T-helper 1 cell treated with Interleukin-12 subunit alpha and Interleukin-12 subunit beta and Interleukin-4 antibody, amounts not matched to agents 30 μg/mL and 1 μg/mL, for 36 hours (primary cell): ENCODE measurements around the gene MYL6B.
A peak's percentile ranks its signal among the peaks of the same experiment; 100 is the strongest.
"Not testable (repeated sequence)": the region's sequence is repeated elsewhere in the genome, so short reads cannot be mapped to it uniquely, and the experiment has no call there.

ENCODE experiments used
- H3K27ac Mint-ChIP-seq: one replicate; pipeline ENCODE4 v1.8.0; 2021; ENCODE audit warnings: mild to moderate bottlenecking, mixed read lengths
- H3K27me3 Mint-ChIP-seq: one replicate; pipeline ENCODE4 v1.8.0; 2021; ENCODE audit warnings: low read depth, mixed read lengths
- H3K36me3 Mint-ChIP-seq: one replicate; pipeline ENCODE4 v1.8.0; 2021; ENCODE audit warnings: low read depth, mixed read lengths
- H3K4me1 Mint-ChIP-seq: one replicate; pipeline ENCODE4 v1.8.0; 2021; ENCODE audit warnings: low read depth, mixed read lengths
- H3K4me3 Mint-ChIP-seq: one replicate; pipeline ENCODE4 v1.8.0; 2021; ENCODE audit warnings: mild to moderate bottlenecking, moderate library complexity, mixed read lengths
- H3K9me3 Mint-ChIP-seq: one replicate; pipeline ENCODE4 v1.8.0; 2021; ENCODE audit warnings: mixed read lengths

The MYL6B gene

DNA sequence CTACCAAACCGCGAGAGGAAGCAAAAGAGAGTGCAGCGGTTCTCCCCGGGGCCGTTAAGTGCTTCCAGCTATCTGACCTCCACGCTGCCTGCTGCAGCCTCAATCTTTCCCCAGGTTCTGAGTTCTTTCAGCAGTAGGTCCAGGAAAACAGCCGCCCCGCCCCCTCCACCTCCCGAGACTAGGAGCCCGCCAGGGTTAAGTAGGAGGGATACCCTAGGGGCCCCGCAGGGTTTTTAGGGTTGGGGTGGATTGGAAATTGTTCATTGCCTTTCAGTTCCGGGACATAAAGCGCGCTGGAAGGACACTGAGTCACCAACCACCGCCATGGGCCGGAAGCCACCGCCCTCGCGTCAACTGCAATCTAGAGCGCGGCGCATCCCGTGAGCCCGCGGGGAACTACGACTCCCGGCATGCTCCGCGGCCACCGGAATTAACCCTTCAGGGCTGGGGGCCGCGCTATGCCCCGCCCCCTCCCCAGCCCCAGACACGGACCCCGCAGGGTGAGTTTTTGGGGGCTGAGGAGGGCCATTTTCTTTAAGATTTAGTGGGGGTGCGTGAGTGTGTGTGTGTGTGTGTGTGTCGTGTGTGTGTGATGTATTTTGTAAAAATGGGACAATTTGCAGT, at the start of gene MYL6B:
TSS of gene MYL6B (plus strand) at position 456 of the 624 bp plus-strand sequence. CDS start 1,332 bp downstream, outside the sequence.
- Mint-ChIP-seq H3K9me3 (no peaks in the 10 kb centered on the region), H3K4me3 (peak within 1 kb of the TSS; percentile 90), H3K27me3 (no peaks in the 10 kb centered on the region), H3K4me1 (peaks cover 37% of the 10 kb centered on the region), H3K36me3 (peaks cover 7% of the 10 kb centered on the region), H3K27ac (peak within 1 kb of the TSS; percentile 100)

- no peaks in the 10 kb centered on the region for H3K27me3 Mint-ChIP-seq
- peak overlapping the region; percentile 99 for H3K4me3 Mint-ChIP-seq
- peak overlapping the region; percentile 98 for H3K27ac Mint-ChIP-seq
- H3K9me3 Mint-ChIP-seq, result no peaks in the 10 kb centered on the region
- H3K4me1 Mint-ChIP-seq, result peaks cover 49% of the 10 kb centered on the region
- peaks cover 27% of the 10 kb centered on the region for H3K36me3 Mint-ChIP-seq
Measured at GRCh38 chr12:56102683-56103065, 49.7 kb upstream of the MYL6B start.

DNA sequence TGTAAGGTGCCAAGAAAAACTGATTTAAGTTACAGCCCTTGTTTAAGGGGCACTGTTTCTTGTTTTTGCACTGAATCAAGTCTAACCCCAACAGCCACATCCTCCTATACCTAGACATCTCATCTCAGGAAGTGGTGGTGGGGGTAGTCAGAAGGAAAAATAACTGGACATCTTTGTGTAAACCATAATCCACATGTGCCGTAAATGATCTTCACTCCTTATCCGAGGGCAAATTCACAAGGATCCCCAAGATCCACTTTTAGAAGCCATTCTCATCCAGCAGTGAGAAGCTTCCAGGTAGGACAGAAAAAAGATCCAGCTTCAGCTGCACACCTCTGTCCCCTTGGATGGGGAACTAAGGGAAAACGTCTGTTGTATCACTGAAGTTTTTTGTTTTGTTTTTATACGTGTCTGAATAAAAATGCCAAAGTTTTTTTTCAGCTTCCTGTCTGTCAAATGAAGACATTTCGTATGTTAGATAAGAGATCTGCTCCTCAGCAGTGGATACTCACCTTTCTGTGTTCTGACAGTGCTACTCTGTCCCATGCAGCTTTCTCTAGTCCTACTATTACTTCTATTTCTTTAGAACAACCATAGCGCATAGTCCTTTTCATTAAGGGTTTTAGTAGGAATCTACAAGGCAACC, 49.2 kb upstream of the MYL6B start:
- H3K4me1 Mint-ChIP-seq, result peaks cover 49% of the 10 kb centered on the region
- H3K27ac Mint-ChIP-seq, result peak overlapping the region; percentile 98
- H3K9me3 Mint-ChIP-seq, result no peaks in the 10 kb centered on the region
- peaks cover 30% of the 10 kb centered on the region for H3K36me3 Mint-ChIP-seq
- H3K27me3 Mint-ChIP-seq, result no peaks in the 10 kb centered on the region
- peak overlapping the region; percentile 99 for H3K4me3 Mint-ChIP-seq

- peak overlapping the region; percentile 99 for H3K4me3 Mint-ChIP-seq
- H3K9me3 Mint-ChIP-seq, result no peaks in the 10 kb centered on the region
- H3K27me3 Mint-ChIP-seq, result no peaks in the 10 kb centered on the region
- peaks cover 49% of the 10 kb centered on the region for H3K4me1 Mint-ChIP-seq
- H3K36me3 Mint-ChIP-seq, result peaks cover 35% of the 10 kb centered on the region
- H3K27ac Mint-ChIP-seq, result peak overlapping the region; percentile 98
Measured at GRCh38 chr12:56103823-56104108, 48.6 kb upstream of the MYL6B start.

DNA sequence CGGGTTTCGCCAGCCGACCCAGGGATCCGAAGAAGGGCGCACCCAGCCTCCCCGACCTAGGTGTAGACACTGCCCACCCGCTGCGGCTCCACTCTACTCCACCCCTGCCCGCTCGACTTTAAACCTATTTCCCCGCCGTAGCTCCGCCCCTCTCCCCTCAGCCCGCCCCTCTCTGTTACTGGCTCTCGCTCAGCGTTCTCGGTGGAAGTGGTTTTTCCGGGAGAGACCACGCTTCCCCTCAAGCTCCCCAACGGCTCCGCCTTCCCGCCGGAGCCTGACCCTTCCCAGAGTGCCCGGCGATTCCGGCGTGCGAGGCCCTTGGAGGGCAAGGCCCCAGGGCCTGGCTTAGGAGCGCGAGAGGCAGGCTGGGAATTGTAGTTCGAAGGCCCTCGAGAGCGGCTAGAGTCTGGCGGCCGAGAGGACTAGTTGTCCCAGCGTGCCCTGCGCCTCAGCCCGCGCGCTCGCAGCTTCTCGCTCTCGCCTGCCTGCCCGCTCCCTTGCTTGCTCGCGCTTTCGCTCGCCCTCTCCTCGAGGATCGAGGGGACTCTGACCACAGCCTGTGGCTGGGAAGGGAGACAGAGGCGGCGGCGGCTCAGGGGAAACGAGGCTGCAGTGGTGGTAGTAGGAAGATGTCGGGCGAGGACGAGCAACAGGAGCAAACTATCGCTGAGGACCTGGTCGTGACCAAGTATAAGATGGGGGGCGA, 48.1 kb upstream of the MYL6B start, which contains the start of gene PA2G4:
TSS of gene PA2G4 (plus strand) at position 451 of the 706 bp plus-strand sequence. CDS start at position 630, 179 bp downstream.
- Mint-ChIP-seq H3K4me1 (peaks cover 49% of the 10 kb centered on the region), H3K9me3 (no peaks in the 10 kb centered on the region), H3K27me3 (no peaks in the 10 kb centered on the region), H3K27ac (peak within 1 kb of the TSS; percentile 98), H3K4me3 (peak within 1 kb of the TSS; percentile 99), H3K36me3 (peaks cover 37% of the 10 kb centered on the region)

- H3K36me3 Mint-ChIP-seq, result peaks cover 41% of the 10 kb centered on the region
- no peaks in the 10 kb centered on the region for H3K27me3 Mint-ChIP-seq
- H3K4me1 Mint-ChIP-seq, result peaks cover 49% of the 10 kb centered on the region
- H3K4me3 Mint-ChIP-seq, result peak overlapping the region; percentile 99
- H3K9me3 Mint-ChIP-seq, result no peaks in the 10 kb centered on the region
- peak overlapping the region; percentile 98 for H3K27ac Mint-ChIP-seq
Measured at GRCh38 chr12:56104815-56105608, 47.4 kb upstream of the MYL6B start.

GRCh38 chr12:56105609-56105902, 46.8 kb upstream of the MYL6B start:
- Mint-ChIP-seq H3K9me3 (no peaks in the 10 kb centered on the region), H3K4me1 (peaks cover 48% of the 10 kb centered on the region), H3K4me3 (peak overlapping the region; percentile 99), H3K27me3 (no peaks in the 10 kb centered on the region), H3K27ac (peak overlapping the region; percentile 98), H3K36me3 (peaks cover 46% of the 10 kb centered on the region)

GRCh38 chr12:56107242-56107641, 45.1 kb upstream of the MYL6B start:
- Mint-ChIP-seq H3K36me3 (peaks cover 57% of the 10 kb centered on the region), H3K9me3 (no peaks in the 10 kb centered on the region), H3K27me3 (no peaks in the 10 kb centered on the region), H3K4me3 (no peak overlapping the region), H3K4me1 (peaks cover 39% of the 10 kb centered on the region), H3K27ac (no peak overlapping the region)

- Mint-ChIP-seq H3K4me1 (peaks cover 23% of the 10 kb centered on the region), H3K36me3 (peaks cover 67% of the 10 kb centered on the region), H3K27me3 (no peaks in the 10 kb centered on the region), H3K4me3 (no peak overlapping the region), H3K27ac (no peak overlapping the region), H3K9me3 (no peaks in the 10 kb centered on the region)
Measured at GRCh38 chr12:56110571-56110970, 41.8 kb upstream of the MYL6B start.

GRCh38 chr12:56114084-56114483, 38.3 kb upstream of the MYL6B start:
- peak overlapping the region; percentile 28 for H3K27ac Mint-ChIP-seq
- no peaks in the 10 kb centered on the region for H3K9me3 Mint-ChIP-seq
- H3K4me1 Mint-ChIP-seq, result peaks cover 25% of the 10 kb centered on the region
- H3K27me3 Mint-ChIP-seq, result no peaks in the 10 kb centered on the region
- no peak overlapping the region for H3K4me3 Mint-ChIP-seq
- H3K36me3 Mint-ChIP-seq, result peaks cover 60% of the 10 kb centered on the region

- H3K27me3 Mint-ChIP-seq, result no peaks in the 10 kb centered on the region
- H3K9me3 Mint-ChIP-seq, result no peaks in the 10 kb centered on the region
- H3K4me3 Mint-ChIP-seq, result peak overlapping the region; percentile 99
- peak overlapping the region; percentile 99 for H3K27ac Mint-ChIP-seq
- H3K4me1 Mint-ChIP-seq, result peaks cover 30% of the 10 kb centered on the region
- peaks cover 51% of the 10 kb centered on the region for H3K36me3 Mint-ChIP-seq
Measured at GRCh38 chr12:56115329-56115728, 37.1 kb upstream of the MYL6B start.

DNA sequence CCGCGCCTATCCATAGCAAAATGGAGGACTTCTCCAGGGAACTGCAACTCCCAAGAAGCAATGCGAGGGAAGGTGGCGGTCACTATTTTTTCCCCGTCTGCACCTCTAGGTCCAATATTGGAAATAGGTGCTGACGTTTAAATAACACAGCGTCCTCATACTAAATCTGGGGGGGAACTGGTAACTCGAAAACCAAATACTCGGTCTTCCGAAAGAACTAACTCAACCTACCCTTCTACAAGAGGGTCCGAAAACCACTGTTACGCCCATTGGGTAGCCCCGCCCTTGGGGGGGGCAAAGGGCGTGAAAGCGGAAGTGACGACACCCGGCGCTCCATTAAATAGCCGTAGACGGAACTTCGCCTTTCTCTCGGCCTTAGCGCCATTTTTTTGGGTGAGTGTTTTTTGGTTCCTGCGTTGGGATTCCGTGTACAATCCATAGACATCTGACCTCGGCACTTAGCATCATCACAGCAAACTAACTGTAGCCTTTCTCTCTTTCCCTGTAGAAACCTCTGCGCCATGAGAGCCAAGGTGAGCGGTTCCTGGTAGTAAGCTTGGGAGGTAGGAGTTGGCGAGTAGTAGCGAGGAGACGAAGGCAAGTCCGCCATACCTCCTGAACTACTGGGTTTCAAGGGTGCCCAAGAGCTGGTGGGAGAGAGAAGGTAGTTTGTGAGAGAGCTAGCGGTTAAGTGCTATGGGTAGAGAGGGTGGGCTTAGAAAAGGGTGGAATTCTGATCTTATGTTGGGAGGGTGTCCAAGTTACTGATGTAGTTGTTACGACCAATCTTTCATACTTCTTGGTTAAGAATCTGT, 35.9 kb upstream of the MYL6B start, which contains the start of gene RPL41:
TSS of gene RPL41 (plus strand) at position 367 of the 815 bp plus-strand sequence.
- H3K36me3 Mint-ChIP-seq, result peaks cover 44% of the 10 kb centered on the region
- peak within 1 kb of the TSS; percentile 99 for H3K27ac Mint-ChIP-seq
- no peaks in the 10 kb centered on the region for H3K9me3 Mint-ChIP-seq
- no peaks in the 10 kb centered on the region for H3K27me3 Mint-ChIP-seq
- H3K4me1 Mint-ChIP-seq, result peaks cover 30% of the 10 kb centered on the region
- peak within 1 kb of the TSS; percentile 99 for H3K4me3 Mint-ChIP-seq

DNA sequence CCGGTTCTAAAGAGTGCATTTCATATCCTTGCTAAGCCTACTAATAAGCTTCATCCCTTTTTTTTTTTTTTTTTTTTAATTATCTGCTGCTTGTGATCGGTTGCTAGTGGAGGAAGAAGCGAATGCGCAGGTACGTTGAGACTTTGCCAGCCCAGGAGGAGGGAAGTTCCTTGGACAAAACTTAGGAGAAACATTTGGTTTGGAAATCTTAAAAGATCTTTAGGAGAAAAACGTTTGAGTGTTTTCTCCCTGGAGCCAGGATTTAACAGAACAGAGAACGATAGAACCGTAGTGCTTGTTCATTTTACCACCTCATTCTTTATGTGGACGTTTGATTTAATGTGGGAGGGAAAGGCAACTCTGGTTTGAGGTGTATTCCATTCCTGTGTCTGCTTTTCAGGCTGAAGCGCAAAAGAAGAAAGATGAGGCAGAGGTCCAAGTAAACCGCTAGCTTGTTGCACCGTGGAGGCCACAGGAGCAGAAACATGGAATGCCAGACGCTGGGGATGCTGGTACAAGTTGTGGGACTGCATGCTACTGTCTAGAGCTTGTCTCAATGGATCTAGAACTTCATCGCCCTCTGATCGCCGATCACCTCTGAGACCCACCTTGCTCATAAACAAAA, 35.2 kb upstream of the MYL6B start:
- Mint-ChIP-seq H3K4me1 (peaks cover 30% of the 10 kb centered on the region), H3K27ac (peak overlapping the region; percentile 99), H3K36me3 (peaks cover 41% of the 10 kb centered on the region), H3K4me3 (peak overlapping the region; percentile 99)
- H3K9me3 Mint-ChIP-seq, H3K27me3 Mint-ChIP-seq: not testable (repeated sequence)
